Stimulated activated CD4-positive, alpha-beta T cell treated with anti-CD3 and anti-CD28 coated beads, Interleukin-12 subunit alpha, Interleukin-12 subunit beta, amount 100 ng/mL, for 4 hours (primary cell): ENCODE results near the gene FFAR1.

Experiments
- DNase-seq: peaks from one replicate; pipeline ENCODE4 v3.0.0-alpha.2; 2020

The FFAR1 gene, protein sequence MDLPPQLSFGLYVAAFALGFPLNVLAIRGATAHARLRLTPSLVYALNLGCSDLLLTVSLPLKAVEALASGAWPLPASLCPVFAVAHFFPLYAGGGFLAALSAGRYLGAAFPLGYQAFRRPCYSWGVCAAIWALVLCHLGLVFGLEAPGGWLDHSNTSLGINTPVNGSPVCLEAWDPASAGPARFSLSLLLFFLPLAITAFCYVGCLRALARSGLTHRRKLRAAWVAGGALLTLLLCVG (N-terminal part only)

GRCh38 chr19:35347171-35347929 is at the start of gene FFAR1:
Gene FFAR1, plus strand, starts transcription at chr19:35347902. Its CDS starts 3,650 bp downstream, at chr19:35351552.
- DNase-seq = peak; percentile 28

DNA sequence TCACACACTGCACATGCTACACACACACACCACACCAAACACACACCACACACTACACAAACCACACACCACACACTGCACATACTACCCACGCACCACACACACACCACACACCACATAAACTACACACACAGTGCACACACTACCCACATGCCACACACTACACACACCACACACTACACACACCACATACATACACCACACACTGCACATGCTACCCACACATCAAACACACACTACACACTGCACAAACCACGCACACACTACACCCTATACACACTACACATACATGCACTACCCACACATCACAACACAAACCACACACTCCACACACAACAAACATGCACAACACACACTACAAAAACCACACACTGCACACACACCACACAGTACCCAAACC is 49.8 kb upstream of the FFAR1 start:
- DNase-seq = no peak

GRCh38 chr19:35298561-35298972 is 49.1 kb upstream of the FFAR1 start:
- no peak for DNase-seq

DNA sequence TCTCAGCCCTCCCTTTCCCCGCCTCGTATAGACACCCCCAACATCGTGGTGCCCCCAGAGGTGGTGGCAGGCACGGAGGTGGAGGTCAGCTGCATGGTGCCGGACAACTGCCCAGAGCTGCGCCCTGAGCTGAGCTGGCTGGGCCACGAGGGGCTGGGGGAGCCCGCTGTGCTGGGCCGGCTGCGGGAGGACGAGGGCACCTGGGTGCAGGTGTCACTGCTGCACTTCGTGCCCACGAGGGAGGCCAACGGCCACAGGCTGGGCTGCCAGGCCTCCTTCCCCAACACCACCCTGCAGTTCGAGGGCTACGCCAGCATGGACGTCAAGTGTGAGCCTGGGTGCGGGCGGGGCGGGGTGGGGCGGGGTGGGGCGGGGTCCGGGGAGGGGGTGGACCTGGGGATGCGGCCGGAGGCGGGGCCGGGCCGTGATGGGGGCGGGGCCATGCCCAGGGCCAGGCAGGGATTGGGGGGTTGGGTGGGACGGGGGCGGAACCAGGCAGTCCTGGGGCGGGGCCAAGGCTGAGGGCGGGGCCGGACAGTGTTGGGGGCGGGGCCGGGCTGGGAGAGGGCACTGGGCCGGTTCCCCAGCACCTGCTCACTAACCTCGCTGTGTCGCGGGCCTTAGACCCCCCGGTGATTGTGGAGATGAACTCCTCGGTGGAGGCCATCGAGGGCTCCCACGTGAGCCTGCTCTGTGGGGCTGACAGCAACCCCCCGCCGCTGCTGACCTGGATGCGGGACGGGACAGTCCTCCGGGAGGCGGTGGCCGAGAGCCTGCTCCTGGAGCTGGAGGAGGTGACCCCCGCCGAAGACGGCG is 48.0 kb upstream of the FFAR1 start:
- no peak for DNase-seq

- DNase-seq = no peak
Observed at GRCh38 chr19:35300339-35300649, 47.4 kb upstream of the FFAR1 start.

- DNase-seq = no peak
Observed at GRCh38 chr19:35301961-35302360, 45.7 kb upstream of the FFAR1 start.

- no peak for DNase-seq
Observed at GRCh38 chr19:35302446-35302845, 45.3 kb upstream of the FFAR1 start.

DNA sequence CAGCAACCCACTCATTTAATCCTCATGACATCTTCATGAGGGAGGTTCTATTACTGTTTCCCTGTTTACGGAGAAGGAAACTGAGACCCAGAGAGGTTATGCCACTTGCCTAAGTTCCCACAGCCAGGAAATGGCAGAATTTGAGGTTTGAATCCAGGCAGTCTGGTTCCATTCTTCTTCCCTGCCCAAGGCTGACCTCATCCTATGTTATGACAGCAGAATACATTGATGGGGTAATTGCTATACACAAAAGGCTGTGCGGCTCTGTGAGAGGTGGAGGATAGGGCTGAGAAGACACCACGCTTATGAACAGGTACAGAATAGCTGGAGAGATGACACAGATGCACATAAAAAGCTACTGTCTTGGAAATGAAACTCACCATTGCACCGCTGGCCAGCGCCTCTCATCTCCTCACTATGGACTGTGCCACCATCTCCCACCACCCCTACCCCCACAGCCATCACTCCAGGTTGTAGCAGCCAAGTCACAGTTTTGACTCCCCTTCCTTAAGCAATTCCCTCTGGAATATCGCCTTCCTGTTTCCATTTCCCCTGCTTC is 44.3 kb upstream of the FFAR1 start:
- no peak for DNase-seq

GRCh38 chr19:35304036-35304435 is 43.7 kb upstream of the FFAR1 start:
- DNase-seq = no peak

- DNase-seq = no peak
Observed at GRCh38 chr19:35305181-35305580, 42.5 kb upstream of the FFAR1 start.

- DNase-seq = no peak
Observed at GRCh38 chr19:35306473-35307246, 41.0 kb upstream of the FFAR1 start.

- DNase-seq = no peak
Observed at GRCh38 chr19:35307931-35308330, 39.8 kb upstream of the FFAR1 start.

DNA sequence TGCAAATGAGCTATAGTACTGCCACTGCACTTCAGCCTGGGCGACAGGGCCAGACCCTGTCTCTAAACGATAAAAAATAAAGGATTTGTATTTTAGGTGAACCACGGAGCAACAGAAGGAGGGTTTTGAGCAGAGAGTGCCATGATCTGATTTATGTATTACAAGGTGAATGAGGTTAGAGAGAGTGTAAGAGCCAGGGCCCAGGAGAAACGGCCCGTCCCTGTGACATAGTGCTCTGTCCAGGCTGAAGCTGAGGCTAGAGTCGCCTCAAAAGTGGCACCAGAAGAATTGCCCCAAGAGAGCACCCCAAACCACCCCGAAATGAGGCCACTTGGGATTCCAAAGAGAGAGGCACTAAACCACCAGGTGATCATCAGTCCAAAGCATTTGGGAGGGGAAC is 38.8 kb upstream of the FFAR1 start:
- no peak for DNase-seq

DNA sequence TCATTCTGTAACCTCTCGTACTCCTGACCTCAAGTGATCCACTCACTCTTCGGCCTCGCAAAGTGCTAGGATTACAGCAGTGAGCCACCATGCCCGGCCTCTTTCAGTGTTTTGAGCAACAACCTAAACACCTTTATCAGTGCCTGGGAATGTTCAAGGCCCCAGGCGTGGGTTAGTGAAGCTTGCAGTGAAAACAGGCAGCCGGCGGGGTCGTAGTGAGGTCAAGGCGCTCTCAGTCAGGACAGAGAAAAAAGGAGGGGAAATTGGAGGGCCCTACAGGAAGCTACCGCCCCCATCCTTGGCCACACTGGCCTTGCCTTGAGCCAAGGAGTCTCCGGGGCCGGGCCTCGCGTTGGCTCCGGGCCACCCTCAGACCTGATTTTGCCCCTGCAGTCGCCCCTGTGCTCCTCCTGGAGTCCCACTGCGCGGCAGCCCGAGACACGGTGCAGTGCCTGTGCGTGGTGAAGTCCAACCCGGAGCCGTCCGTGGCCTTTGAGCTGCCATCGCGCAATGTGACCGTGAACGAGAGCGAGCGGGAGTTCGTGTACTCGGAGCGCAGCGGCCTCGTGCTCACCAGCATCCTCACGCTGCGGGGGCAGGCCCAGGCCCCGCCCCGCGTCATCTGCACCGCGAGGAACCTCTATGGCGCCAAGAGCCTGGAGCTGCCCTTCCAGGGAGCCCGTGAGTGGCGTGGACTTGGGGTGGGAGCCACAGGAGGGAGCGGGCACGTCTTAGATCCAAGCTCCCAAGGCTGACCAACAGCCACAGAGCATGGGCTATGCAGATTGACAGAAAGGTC is 38.0 kb upstream of the FFAR1 start:
- no peak for DNase-seq

- no peak for DNase-seq
Observed at GRCh38 chr19:35310331-35310730, 37.4 kb upstream of the FFAR1 start.

- no peak for DNase-seq
Observed at GRCh38 chr19:35310811-35311465, 36.8 kb upstream of the FFAR1 start.

DNA sequence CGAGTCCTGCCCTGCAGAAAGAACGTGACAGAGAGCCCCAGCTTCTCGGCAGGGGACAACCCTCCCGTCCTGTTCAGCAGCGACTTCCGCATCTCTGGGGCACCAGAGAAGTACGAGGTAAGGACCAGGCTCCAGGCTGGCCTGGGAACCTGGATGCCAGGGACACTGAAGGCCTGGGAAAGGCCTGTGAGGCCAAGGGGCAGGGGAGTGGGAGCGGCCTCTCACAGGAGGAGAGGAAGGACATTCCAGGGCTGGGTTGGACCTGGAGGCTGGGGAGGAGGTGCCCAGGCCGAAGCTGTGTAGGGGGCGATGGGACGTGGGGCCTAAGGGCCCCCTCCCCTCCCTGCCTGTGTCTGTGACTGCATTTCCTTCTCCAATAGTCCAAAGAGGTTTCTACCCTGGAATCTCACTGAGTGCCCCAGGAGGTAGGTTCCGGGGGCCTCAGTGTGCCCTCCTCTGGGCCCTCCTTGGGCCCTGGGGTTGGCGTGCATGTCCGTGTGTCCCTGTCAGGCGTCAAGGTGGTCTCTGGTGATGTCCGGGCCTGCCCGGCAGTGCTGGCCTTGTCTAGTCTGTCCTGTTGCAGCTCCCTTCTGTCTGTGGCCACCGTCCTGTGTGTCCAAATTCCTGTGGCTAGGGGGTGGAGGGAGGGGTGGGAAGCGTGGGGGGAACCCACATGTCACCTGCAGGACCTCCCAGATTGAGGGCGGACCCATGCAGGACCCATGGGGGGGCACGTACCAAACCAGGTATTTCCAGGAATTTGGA is 35.6 kb upstream of the FFAR1 start:
- no peak for DNase-seq

DNA sequence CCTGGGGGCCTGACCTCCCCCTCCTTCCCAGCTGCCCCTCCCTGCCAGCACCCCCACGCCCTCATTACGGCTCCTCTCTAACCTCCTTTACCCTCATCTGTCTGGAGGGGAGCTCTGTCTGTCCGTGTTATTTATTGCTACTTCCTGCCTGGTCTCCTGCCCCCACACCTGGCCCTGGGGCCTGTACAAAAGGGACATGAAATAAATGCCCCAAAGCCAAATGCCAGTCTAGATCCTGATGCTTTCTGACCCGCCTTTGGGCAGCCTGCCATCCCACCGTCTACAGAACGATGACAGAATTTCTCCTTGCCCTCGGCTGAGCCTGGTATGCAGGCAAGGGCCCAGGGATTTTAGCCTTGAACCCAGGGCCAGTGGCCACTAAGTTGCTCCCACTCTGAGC is 34.1 kb upstream of the FFAR1 start:
- no peak for DNase-seq

- no peak for DNase-seq
Observed at GRCh38 chr19:35314031-35314430, 33.7 kb upstream of the FFAR1 start.

- no peak for DNase-seq
Observed at GRCh38 chr19:35314858-35315470, 32.7 kb upstream of the FFAR1 start.
